IPS DF 6.9 (cell line): ENCODE data around the gene HTRA3.

ENCODE experiments used
- DNase-seq: peaks from one replicate; pipeline ENCODE4 v3.0.0-alpha.2; 2013; ENCODE audit warnings: low read depth, low spot score
- H3K27ac ChIP-seq: one replicate; pipeline ENCODE4 v1.5.1; 2013; ENCODE audit warnings: low read length, control low read depth
- H3K27me3 ChIP-seq: 2 replicates; pipeline ENCODE4 v1.6.1; 2013; ENCODE audit warnings: mild to moderate bottlenecking, low read length; ENCODE audit not compliant: control insufficient read depth, insufficient read depth
- H3K36me3 ChIP-seq: 2 replicates; pipeline ENCODE4 v1.6.1; 2013; ENCODE audit warnings: low read length; ENCODE audit not compliant: control insufficient read depth, insufficient read depth
- H3K4me1 ChIP-seq: 2 replicates; pipeline ENCODE4 v1.6.1; 2013; ENCODE audit warnings: low read length; ENCODE audit not compliant: control insufficient read depth, insufficient read depth
- H3K4me3 ChIP-seq: 2 replicates; pipeline ENCODE4 v1.5.1; 2013; ENCODE audit warnings: mild to moderate bottlenecking, low read length
- H3K9me3 ChIP-seq: 2 replicates; pipeline ENCODE4 v1.6.1; 2013; ENCODE audit warnings: low read length, inconsistent platforms; ENCODE audit not compliant: control insufficient read depth, insufficient read depth
- WGBS: extraction: QIAGEN DNeasy Blood & Tissue Kit; methylation state at CpG from one replicate; pipeline ENCODE4 v1.1.7; 2013; ENCODE audit warnings: mixed read lengths, missing lambda C conversion rate; ENCODE audit not compliant: insufficient read length, insufficient coverage; 5-methylcytosine and 5-hydroxymethylcytosine counted together

HTRA3 gene

GRCh38 chr4:8227771-8228318 is 41.7 kb upstream of the HTRA3 start:
- H3K9me3 ChIP-seq, result no peaks in the 10 kb centered on the region
- no peak overlapping the region for H3K27ac ChIP-seq
- no peak overlapping the region for H3K4me3 ChIP-seq
- peaks cover 9% of the 10 kb centered on the region for H3K4me1 ChIP-seq
- no CpG with 5 or more reads among the region's 27 CpGs for WGBS
- H3K27me3 ChIP-seq, result no peaks in the 10 kb centered on the region
- DNase-seq, result no peak
- H3K36me3 ChIP-seq, result no peaks in the 10 kb centered on the region

GRCh38 chr4:8228319-8229250 is 41.0 kb upstream of the HTRA3 start:
- Histone ChIP-seq H3K4me1 (peaks cover 9% of the 10 kb centered on the region), H3K9me3 (no peaks in the 10 kb centered on the region), H3K27ac (no peak overlapping the region), H3K27me3 (no peaks in the 10 kb centered on the region), H3K36me3 (no peaks in the 10 kb centered on the region), H3K4me3 (no peak overlapping the region)
- no peak for DNase-seq
- WGBS, result no CpG with 5 or more reads among the region's 39 CpGs

- Histone ChIP-seq H3K27ac (no peak overlapping the region), H3K4me3 (no peak overlapping the region), H3K4me1 (peaks cover 9% of the 10 kb centered on the region), H3K27me3 (no peaks in the 10 kb centered on the region), H3K9me3 (no peaks in the 10 kb centered on the region), H3K36me3 (no peaks in the 10 kb centered on the region)
- 100% methylated on average over 3 of the region's 17 CpGs for WGBS
- DNase-seq, result no peak
Measured at GRCh38 chr4:8229331-8229975, 40.1 kb upstream of the HTRA3 start.

- no peak overlapping the region for H3K27ac ChIP-seq
- no peaks in the 10 kb centered on the region for H3K36me3 ChIP-seq
- no CpG with 5 or more reads among the region's 11 CpGs for WGBS
- DNase-seq, result no peak
- H3K9me3 ChIP-seq, result no peaks in the 10 kb centered on the region
- no peak overlapping the region for H3K4me3 ChIP-seq
- H3K27me3 ChIP-seq, result no peaks in the 10 kb centered on the region
- peaks cover 9% of the 10 kb centered on the region for H3K4me1 ChIP-seq
Measured at GRCh38 chr4:8230033-8230432, 39.5 kb upstream of the HTRA3 start.

- peaks cover 7% of the 10 kb centered on the region; the same call in 1 of the 2 replicates for H3K4me1 ChIP-seq
- H3K9me3 ChIP-seq, result no peaks in the 10 kb centered on the region
- H3K27ac ChIP-seq, result no peak overlapping the region
- H3K36me3 ChIP-seq, result no peaks in the 10 kb centered on the region; the same call in 1 of the 2 replicates
- WGBS, result no CpG with 5 or more reads among the region's 10 CpGs
- H3K4me3 ChIP-seq, result no peak overlapping the region
- DNase-seq, result no peak
- no peaks in the 10 kb centered on the region for H3K27me3 ChIP-seq
Measured at GRCh38 chr4:8230891-8231290, 38.7 kb upstream of the HTRA3 start.

- H3K4me1 ChIP-seq, result peaks cover 5% of the 10 kb centered on the region; the same call in 1 of the 2 replicates
- no CpG with 5 or more reads among the region's 21 CpGs for WGBS
- no peak for DNase-seq
- H3K36me3 ChIP-seq, result no peaks in the 10 kb centered on the region; the same call in 1 of the 2 replicates
- H3K27ac ChIP-seq, result no peak overlapping the region
- no peaks in the 10 kb centered on the region for H3K9me3 ChIP-seq
- H3K27me3 ChIP-seq, result no peaks in the 10 kb centered on the region
- H3K4me3 ChIP-seq, result no peak overlapping the region
Measured at GRCh38 chr4:8231551-8232049, 38.0 kb upstream of the HTRA3 start.

- H3K4me3 ChIP-seq, result no peak overlapping the region
- H3K27ac ChIP-seq, result no peak overlapping the region
- DNase-seq, result no peak
- peaks cover 5% of the 10 kb centered on the region; the same call in 1 of the 2 replicates for H3K4me1 ChIP-seq
- no peaks in the 10 kb centered on the region for H3K9me3 ChIP-seq
- no CpG with 5 or more reads among the region's 11 CpGs for WGBS
- H3K36me3 ChIP-seq, result no peaks in the 10 kb centered on the region; the same call in 1 of the 2 replicates
- H3K27me3 ChIP-seq, result no peaks in the 10 kb centered on the region
Measured at GRCh38 chr4:8232748-8233147, 36.8 kb upstream of the HTRA3 start.

- no peaks in the 10 kb centered on the region for H3K27me3 ChIP-seq
- H3K4me1 ChIP-seq, result peaks cover 1% of the 10 kb centered on the region; the same call in 1 of the 2 replicates
- 100% methylated on average over 1 of the region's 4 CpGs for WGBS
- no peak for DNase-seq
- H3K27ac ChIP-seq, result no peak overlapping the region
- no peaks in the 10 kb centered on the region; the same call in 1 of the 2 replicates for H3K36me3 ChIP-seq
- no peak overlapping the region for H3K4me3 ChIP-seq
- no peaks in the 10 kb centered on the region for H3K9me3 ChIP-seq
Measured at GRCh38 chr4:8233672-8234484, 35.7 kb upstream of the HTRA3 start.

- no CpG with 5 or more reads among the region's 1 CpG for WGBS
Measured at GRCh38 chr4:8234715-8235114, 34.8 kb upstream of the HTRA3 start.

More at GRCh38 chr4:8234715-8235114, 34.8 kb upstream of the HTRA3 start:
- no peaks in the 10 kb centered on the region for H3K27me3 ChIP-seq
- H3K27ac ChIP-seq, result no peak overlapping the region
- H3K4me1 ChIP-seq, result peaks cover 1% of the 10 kb centered on the region; the same call in 1 of the 2 replicates
- H3K9me3 ChIP-seq, result no peaks in the 10 kb centered on the region
- no peak for DNase-seq
- H3K36me3 ChIP-seq, result no peaks in the 10 kb centered on the region; the same call in 1 of the 2 replicates
- no peak overlapping the region for H3K4me3 ChIP-seq
